Stimulated activated CD4-positive, alpha-beta T cell treated with anti-CD3 and anti-CD28 coated beads, Interleukin-12 subunit alpha, Interleukin-12 subunit beta, amount 100 ng/mL, for 48 hours (primary cell): ENCODE data around the gene KRT72.

Experiments used
- DNase-seq, 3 donors: peaks; one replicate each; pipeline ENCODE4 v3.0.0-alpha.2; 2020; ENCODE audit warnings: low read depth in 2 of 3, low spot score in 1 of 3

KRT72 gene

GRCh38 chr12:52630599-52631200 lies 29.4 kb upstream of the KRT72 start:
- DNase-seq: no peak

- no peak for DNase-seq
Measured at GRCh38 chr12:52630008-52630500, 28.8 kb upstream of the KRT72 start.

- no peak for DNase-seq
Measured at GRCh38 chr12:52629281-52630007, 28.2 kb upstream of the KRT72 start.

- DNase-seq: no peak
Measured at GRCh38 chr12:52628841-52629240, 27.6 kb upstream of the KRT72 start.

GRCh38 chr12:52628111-52628507 lies 26.8 kb upstream of the KRT72 start:
- DNase-seq: no peak

GRCh38 chr12:52627395-52628110 lies 26.3 kb upstream of the KRT72 start:
- no peak for DNase-seq

- DNase-seq: no peak
Measured at GRCh38 chr12:52622349-52622748, 21.1 kb upstream of the KRT72 start.

GRCh38 chr12:52618866-52619265 lies 17.6 kb upstream of the KRT72 start:
- no peak for DNase-seq

- no peak for DNase-seq
Measured at GRCh38 chr12:52618216-52618615, 17.0 kb upstream of the KRT72 start, which contains the start of gene KRT73. KRT73 (minus strand) TSS chr12:52618559; CDS start chr12:52618524, 35 bp downstream.

- DNase-seq: no peak
Measured at GRCh38 chr12:52617403-52617785, 16.1 kb upstream of the KRT72 start.

GRCh38 chr12:52616680-52617402 lies 15.6 kb upstream of the KRT72 start:
- DNase-seq: no peak

GRCh38 chr12:52615912-52616311 lies 14.6 kb upstream of the KRT72 start:
- no peak for DNase-seq

GRCh38 chr12:52615208-52615868 lies 14.1 kb upstream of the KRT72 start:
- peak in 1 of 3 donors; percentile 29 for DNase-seq

GRCh38 chr12:52614381-52615207 lies 13.3 kb upstream of the KRT72 start:
- DNase-seq: no peak

GRCh38 chr12:52613384-52614030 lies 12.2 kb upstream of the KRT72 start:
- no peak for DNase-seq

GRCh38 chr12:52612431-52613383 lies 11.4 kb upstream of the KRT72 start:
- DNase-seq: no peak

GRCh38 chr12:52611080-52611468 lies 9.8 kb upstream of the KRT72 start:
- DNase-seq: no peak
